DOHH2 (cell line): Measurements from ENCODE around the gene ZCCHC9.

Source experiments
- H3F3A ChIP-seq: fragments of 200-600 bp; sonication (generic), shearing (Covaris generic); 2 replicates; pipeline ENCODE4 v1.6.0; 2016; ENCODE audit warnings: antibody characterized with exemption, mild to moderate bottlenecking; ENCODE audit not compliant: control insufficient read depth, insufficient read depth
- H3K27ac ChIP-seq: fragments of 200-600 bp; sonication (generic); 2 replicates; pipeline ENCODE4 v1.5.1; 2014; ENCODE audit warnings: low read depth, mild to moderate bottlenecking, low read length, moderate library complexity
- H3K27me3 ChIP-seq: fragments of 200-600 bp; sonication (generic); 2 replicates; pipeline ENCODE4 v1.6.1; 2014; ENCODE audit warnings: mild to moderate bottlenecking, low read length, mixed read lengths; ENCODE audit not compliant: control insufficient read depth
- H3K36me3 ChIP-seq: fragments of 200-600 bp; sonication (generic); 2 replicates; pipeline ENCODE4 v1.6.1; 2014; ENCODE audit warnings: mild to moderate bottlenecking, low read length, moderate library complexity, mixed read lengths; ENCODE audit not compliant: control insufficient read depth
- H3K4me1 ChIP-seq: fragments of 200-600 bp; sonication (generic); 2 replicates; pipeline ENCODE4 v1.6.1; 2014; ENCODE audit warnings: mild to moderate bottlenecking, low read length, mixed read lengths; ENCODE audit not compliant: control insufficient read depth
- H3K4me2 ChIP-seq: fragments of 200-600 bp; sonication (generic); 2 replicates; pipeline ENCODE4 v1.6.0; 2014; ENCODE audit warnings: mild to moderate bottlenecking, low read length, moderate library complexity
- H3K4me3 ChIP-seq: fragments of 200-600 bp; sonication (generic); 2 replicates; pipeline ENCODE4 v1.5.1; 2014; ENCODE audit warnings: mild to moderate bottlenecking, low read length, mixed read lengths
- H3K79me2 ChIP-seq: fragments of 200-600 bp; sonication (generic); 2 replicates; pipeline ENCODE4 v1.6.1; 2014; ENCODE audit warnings: mild to moderate bottlenecking, low read length, mixed read lengths; ENCODE audit not compliant: control insufficient read depth
- H3K9me2 ChIP-seq: fragments of 200-600 bp; sonication (generic); replicated peaks from 2 replicates; pipeline ENCODE4 v1.6.1; 2014; ENCODE audit warnings: mild to moderate bottlenecking, low read length, mixed read lengths; ENCODE audit not compliant: control insufficient read depth
- H3K9me3 ChIP-seq: fragments of 200-600 bp; sonication (generic); 2 replicates; pipeline ENCODE4 v1.6.1; 2014; ENCODE audit warnings: antibody characterized with exemption, low read length, mixed read lengths; ENCODE audit not compliant: control insufficient read depth, insufficient read depth
- H4K20me1 ChIP-seq: fragments of 200-600 bp; sonication (generic); 2 replicates; pipeline ENCODE4 v1.6.0; 2014; ENCODE audit warnings: low read depth, mild to moderate bottlenecking, antibody characterized with exemption, low read length, moderate library complexity; ENCODE audit not compliant: control insufficient read depth, insufficient read depth
- CTCF ChIP-seq: fragments of 200-600 bp; sonication (generic); IDR thresholded peaks from one replicate; pipeline ENCODE4 v1.5.1; 2014; ENCODE audit warnings: antibody characterized with exemption, mild to moderate bottlenecking, low read depth, low read length; ENCODE audit not compliant: poor library complexity, severe bottlenecking
- EZH2phosphoT487 ChIP-seq: fragments of 200-600 bp; sonication (generic); IDR thresholded peaks from 2 replicates; pipeline ENCODE4 v1.6.1; 2017; ENCODE audit warnings: borderline replicate concordance, mild to moderate bottlenecking, antibody characterized with exemption, low read length, moderate library complexity, mixed read lengths

Gene ZCCHC9

GRCh38 chr5:81334304-81335061 lies 33.1 kb downstream of the ZCCHC9 start:
- Histone ChIP-seq H4K20me1 (no peaks in the 10 kb centered on the region), H3K9me3 (no peaks in the 10 kb centered on the region), H3K9me2 (no peaks in the 10 kb centered on the region), H3K4me3 (no peak overlapping the region), H3F3A (no peaks in the 10 kb centered on the region), H3K27ac (no peak overlapping the region), H3K4me1 (no peaks in the 10 kb centered on the region), H3K27me3 (no peaks in the 10 kb centered on the region), H3K79me2 (no peaks in the 10 kb centered on the region), H3K4me2 (no peak overlapping the region), H3K36me3 (no peaks in the 10 kb centered on the region)
- no peak for TF ChIP-seq EZH2phosphoT487
- TF ChIP-seq CTCF = no peak

- Histone ChIP-seq H4K20me1 (no peaks in the 10 kb centered on the region), H3K27me3 (no peaks in the 10 kb centered on the region), H3K4me1 (no peaks in the 10 kb centered on the region), H3K9me2 (no peaks in the 10 kb centered on the region), H3K9me3 (no peaks in the 10 kb centered on the region), H3K4me2 (no peak overlapping the region), H3K4me3 (no peak overlapping the region), H3K79me2 (no peaks in the 10 kb centered on the region), H3K27ac (no peak overlapping the region), H3F3A (no peaks in the 10 kb centered on the region), H3K36me3 (no peaks in the 10 kb centered on the region)
- no peak for TF ChIP-seq CTCF
- TF ChIP-seq EZH2phosphoT487 = no peak
Measured at GRCh38 chr5:81335946-81336345, 34.6 kb downstream of the ZCCHC9 start.

GRCh38 chr5:81336556-81336955 lies 35.2 kb downstream of the ZCCHC9 start:
- Histone ChIP-seq H3F3A (no peaks in the 10 kb centered on the region), H3K9me3 (no peaks in the 10 kb centered on the region), H4K20me1 (no peaks in the 10 kb centered on the region), H3K27me3 (no peaks in the 10 kb centered on the region), H3K4me2 (no peak overlapping the region), H3K4me3 (no peak overlapping the region), H3K27ac (no peak overlapping the region), H3K79me2 (no peaks in the 10 kb centered on the region), H3K9me2 (no peaks in the 10 kb centered on the region), H3K36me3 (no peaks in the 10 kb centered on the region), H3K4me1 (no peaks in the 10 kb centered on the region)
- no peak for TF ChIP-seq CTCF
- no peak for TF ChIP-seq EZH2phosphoT487
